Measurements from ENCODE around the gene ATG101.

The ATG101 gene

GRCh38 chr12:52043386-52044212 is 26.2 kb upstream of the ATG101 start:
- H3K4me3 ChIP-seq (ENCODE audit: low read depth, low read length): no peak overlapping the region
- TF ChIP-seq, protein P1, sequence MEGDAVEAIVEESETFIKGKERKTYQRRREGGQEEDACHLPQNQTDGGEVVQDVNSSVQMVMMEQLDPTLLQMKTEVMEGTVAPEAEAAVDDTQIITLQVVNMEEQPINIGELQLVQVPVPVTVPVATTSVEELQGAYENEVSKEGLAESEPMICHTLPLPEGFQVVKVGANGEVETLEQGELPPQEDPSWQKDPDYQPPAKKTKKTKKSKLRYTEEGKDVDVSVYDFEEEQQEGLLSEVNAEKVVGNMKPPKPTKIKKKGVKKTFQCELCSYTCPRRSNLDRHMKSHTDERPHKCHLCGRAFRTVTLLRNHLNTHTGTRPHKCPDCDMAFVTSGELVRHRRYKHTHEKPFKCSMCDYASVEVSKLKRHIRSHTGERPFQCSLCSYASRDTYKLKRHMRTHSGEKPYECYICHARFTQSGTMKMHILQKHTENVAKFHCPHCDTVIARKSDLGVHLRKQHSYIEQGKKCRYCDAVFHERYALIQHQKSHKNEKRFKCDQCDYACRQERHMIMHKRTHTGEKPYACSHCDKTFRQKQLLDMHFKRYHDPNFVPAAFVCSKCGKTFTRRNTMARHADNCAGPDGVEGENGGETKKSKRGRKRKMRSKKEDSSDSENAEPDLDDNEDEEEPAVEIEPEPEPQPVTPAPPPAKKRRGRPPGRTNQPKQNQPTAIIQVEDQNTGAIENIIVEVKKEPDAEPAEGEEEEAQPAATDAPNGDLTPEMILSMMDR (IDR thresholded peaks at IDR 0.05; ENCODE audit: low read depth, low read length): no peak

DNA sequence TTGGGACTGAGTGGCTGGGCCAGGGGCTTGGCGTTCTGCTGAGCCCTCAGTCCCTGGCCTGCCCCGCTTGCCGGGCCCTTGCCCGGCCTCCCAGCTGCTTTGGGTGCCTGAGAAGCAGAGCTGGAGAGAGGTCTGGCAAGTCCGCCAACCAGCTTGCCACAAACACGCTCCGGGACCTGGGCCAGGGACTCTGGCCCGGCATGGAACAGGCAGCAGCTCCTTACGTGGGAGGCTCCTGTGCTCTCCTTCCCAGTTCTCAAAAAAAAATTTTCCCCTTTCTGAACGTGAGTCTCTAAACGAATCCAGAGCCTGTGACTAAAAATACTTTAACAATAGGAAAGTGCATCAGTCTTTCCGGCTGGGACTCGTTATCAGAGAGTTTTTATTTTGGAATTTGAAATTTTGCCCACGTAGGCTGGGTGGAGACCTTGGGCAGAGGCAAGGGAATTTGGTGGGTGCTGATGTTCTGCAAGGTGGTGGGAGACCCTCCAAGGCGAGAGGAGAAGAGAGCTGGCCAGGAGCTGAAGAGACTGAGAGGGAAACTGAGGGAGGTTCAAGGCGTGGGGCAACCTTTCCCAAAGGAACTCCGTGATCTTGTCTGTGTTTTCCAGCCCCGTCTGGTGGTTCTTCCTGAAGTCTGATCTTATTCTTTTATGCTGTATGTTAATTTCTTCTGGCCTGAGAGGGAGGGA is 25.3 kb upstream of the ATG101 start:
- H3K4me3 ChIP-seq (ENCODE audit: low read depth, low read length): no peak overlapping the region
- TF ChIP-seq, protein P1 (IDR thresholded peaks at IDR 0.05; ENCODE audit: low read depth, low read length): no peak

DNA sequence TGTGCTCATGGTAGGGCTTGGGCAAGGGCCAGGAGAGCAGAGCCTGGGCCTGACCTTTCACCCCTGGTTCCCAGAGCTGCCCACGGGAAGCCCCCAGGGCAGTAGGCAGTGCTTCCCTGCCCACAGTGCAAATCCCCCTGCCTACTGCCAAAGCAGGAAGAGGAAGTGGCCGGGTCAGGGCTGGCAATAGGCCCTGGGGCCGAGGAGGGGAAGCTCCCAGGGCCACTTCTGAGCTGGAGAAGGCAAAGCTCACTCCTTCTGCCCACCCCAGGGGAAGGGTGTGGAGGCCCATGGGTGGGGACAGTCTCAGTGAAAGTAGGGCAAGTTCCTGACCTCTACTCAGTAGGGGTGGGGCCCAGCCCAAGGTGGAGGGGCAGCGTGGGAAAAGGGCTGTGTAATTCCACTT is 24.0 kb upstream of the ATG101 start:
- TF ChIP-seq, protein P1 (IDR thresholded peaks at IDR 0.05; ENCODE audit: low read depth, low read length): no peak
- H3K4me3 ChIP-seq (ENCODE audit: low read depth, low read length): no peak overlapping the region

GRCh38 chr12:52046859-52047258 is 22.9 kb upstream of the ATG101 start:
- TF ChIP-seq, protein P1 (IDR thresholded peaks at IDR 0.05; ENCODE audit: low read depth, low read length): no peak
- H3K4me3 ChIP-seq (ENCODE audit: low read depth, low read length): no peak overlapping the region

DNA sequence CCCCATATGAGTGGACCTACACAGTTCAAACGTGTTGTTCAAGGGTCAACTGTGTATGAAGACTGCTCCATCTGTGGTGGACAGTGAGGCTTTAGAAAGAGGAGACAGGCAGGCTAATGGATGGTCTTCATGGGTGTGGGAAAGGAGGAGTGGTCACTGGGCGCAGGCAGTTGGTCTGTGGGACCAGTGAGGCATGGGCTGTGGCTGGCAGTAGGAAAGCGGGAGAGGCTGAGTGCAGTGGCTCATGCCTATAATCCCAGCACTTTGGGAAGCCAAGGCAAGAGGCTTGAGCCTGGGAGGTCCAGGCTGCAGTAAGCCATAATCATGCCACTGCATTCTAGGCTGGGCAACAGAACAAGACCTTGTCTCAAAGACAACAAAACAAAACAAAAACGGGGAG is 20.5 kb upstream of the ATG101 start:
- no peak overlapping the region for H3K4me3 ChIP-seq (ENCODE audit: low read depth, low read length)

DNA sequence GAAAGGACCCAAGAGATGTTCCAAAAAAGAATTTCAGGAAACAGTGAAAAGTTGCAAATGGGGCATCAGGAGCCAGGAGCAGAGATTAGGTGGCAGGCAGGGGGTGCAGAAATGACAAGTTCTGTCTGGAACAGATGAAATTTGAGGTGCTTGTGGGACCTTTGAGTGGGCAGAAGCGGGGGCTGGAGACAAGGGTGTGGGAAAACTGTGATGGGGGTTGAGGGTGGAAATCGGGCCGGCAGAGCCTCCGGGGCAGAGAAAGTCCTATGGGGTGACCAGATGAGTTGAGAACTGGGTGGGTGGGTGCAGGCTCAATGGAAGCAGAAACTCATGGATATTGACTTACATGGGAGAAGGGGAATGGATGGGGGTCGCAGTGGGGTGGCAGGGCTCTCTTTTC is 20.1 kb upstream of the ATG101 start:
- no peak overlapping the region for H3K4me3 ChIP-seq (ENCODE audit: low read depth, low read length)
- TF ChIP-seq, protein P1 (IDR thresholded peaks at IDR 0.05; ENCODE audit: low read depth, low read length): no peak

More for the DNA sequence above, 20.5 kb upstream of the ATG101 start:
- TF ChIP-seq, protein P1 (IDR thresholded peaks at IDR 0.05; ENCODE audit: low read depth, low read length): no peak

Data from WI38 (cell line).